Measurements from ENCODE around the gene OSBP2.

GRCh38 chr22:30873661-30874060 is 179.0 kb downstream of the OSBP2 start:
- TF ChIP-seq, protein P1, sequence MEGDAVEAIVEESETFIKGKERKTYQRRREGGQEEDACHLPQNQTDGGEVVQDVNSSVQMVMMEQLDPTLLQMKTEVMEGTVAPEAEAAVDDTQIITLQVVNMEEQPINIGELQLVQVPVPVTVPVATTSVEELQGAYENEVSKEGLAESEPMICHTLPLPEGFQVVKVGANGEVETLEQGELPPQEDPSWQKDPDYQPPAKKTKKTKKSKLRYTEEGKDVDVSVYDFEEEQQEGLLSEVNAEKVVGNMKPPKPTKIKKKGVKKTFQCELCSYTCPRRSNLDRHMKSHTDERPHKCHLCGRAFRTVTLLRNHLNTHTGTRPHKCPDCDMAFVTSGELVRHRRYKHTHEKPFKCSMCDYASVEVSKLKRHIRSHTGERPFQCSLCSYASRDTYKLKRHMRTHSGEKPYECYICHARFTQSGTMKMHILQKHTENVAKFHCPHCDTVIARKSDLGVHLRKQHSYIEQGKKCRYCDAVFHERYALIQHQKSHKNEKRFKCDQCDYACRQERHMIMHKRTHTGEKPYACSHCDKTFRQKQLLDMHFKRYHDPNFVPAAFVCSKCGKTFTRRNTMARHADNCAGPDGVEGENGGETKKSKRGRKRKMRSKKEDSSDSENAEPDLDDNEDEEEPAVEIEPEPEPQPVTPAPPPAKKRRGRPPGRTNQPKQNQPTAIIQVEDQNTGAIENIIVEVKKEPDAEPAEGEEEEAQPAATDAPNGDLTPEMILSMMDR (IDR thresholded peaks at IDR 0.05; ENCODE audit: low read depth, low read length), result no peak
- no peak for TF ChIP-seq EZH2phosphoT487 (IDR thresholded peaks at IDR 0.05; ENCODE audit: low read depth)

Measured in OCI-LY3 (cell line).